Measurements from ENCODE around the gene TLR8.

TLR8 gene

DNA sequence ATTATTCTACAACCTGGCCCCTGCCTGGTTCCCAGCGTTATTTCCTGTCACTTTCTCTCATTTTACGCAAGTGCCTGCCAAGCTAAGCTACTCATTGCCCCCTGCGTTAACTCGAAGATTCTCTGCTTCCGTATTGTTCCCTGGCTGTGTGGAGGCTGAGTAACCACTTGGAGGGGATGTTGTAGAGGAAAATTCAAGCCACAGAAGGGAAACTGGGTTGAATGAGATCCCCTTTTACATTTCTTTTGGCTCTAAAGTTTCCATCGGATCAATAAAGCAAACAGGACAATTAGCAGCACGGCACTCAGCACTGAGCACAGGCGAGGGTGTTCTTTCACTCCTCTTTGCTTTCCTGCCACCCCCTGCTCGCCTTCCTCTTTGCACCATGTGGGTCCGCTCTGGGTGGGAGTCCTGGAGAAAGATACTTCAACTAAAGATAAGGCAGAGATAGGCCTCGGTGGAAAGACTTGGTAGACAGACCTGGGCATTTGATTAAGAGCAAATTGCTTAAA, 64.3 kb downstream of the TLR8 start:
- no peak for DNase-seq

DNA sequence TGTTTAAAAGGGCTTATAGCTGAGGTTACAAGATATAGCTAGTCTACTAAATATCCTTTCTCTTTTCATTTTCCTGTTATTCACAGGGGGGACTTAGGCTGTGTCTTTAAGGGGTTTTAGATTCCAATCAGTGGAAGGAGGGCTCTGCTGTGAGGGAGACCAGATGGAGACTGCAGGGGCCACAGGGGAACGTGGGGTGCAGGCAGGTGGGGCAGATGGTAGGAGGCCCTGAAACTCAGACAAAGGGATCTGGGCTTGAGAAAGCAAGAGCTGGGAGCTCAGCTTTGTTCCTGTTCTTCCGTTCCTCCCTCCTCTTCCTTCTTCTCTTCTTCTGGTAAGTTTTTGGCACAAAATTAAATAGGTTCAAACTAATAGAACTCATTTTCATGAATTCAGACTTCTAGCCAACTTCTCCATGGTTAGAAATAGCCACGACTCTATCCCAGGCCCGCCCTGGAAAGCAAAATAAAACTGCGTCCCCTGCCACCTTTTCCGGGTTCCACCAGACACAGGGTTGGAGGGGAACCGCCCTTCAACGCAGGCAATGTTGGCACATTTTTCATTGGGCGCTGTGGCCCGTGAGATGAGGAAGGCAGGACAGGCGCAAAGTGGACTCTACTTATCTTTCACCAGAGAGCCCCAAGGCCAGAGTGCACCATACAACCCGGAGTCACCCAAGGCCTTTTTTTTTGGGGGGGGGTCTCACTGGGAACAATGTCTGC, 65.0 kb downstream of the TLR8 start:
- no peak for DNase-seq

DNA sequence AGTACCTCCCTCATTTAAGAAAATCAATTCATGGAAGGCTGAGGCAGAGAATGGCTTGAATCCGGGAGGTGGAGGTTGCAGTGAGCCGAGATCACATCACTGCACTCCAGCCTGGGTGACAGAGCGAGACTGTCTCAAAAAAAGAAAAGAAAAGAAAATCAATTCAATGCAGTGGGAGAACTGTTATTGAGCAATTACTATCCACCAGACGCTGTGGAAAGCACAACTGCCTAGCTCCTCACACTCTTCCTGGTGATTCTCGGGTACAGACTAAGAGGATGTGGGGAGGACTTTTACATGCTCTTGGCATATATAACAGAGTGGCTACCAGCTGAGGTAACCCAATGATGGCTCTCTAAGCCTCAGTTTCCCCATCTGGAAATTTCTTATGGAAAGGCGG, 65.8 kb downstream of the TLR8 start:
- no peak for DNase-seq

Data from NCI-H226 (cell line).